Measurements from ENCODE around the gene NMNAT2. TPM values are rescaled to one million over a fixed set of nuclear protein-coding genes. Genes with fewer than 3 reads are reported as not detected.

The NMNAT2 gene
- total and polyA plus RNA-seq, 9 donors, result 0.24 to 2.5 (median 0.77) TPM; not detected in 1

DNA sequence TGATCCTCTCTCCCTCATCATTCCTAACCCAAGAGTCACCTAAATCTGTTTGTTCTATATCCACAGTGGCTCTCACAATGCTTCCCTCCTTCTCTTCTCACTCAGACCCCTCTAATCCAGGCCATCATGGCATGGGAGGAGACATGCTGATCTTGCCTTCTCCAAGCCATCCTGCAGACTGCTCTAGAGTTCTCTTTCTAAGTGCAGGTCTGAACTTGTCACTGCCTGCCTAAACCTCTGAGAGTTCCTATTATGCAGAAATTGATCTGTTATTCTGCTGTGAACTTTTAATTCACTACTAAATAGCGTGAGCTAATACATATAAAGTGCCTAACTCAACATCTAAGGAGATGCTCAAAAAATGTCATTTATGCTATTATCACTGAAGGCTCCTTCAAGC, 205.3 kb downstream of the NMNAT2 start:
- TF ChIP-seq EP300 (IDR thresholded peaks at IDR 0.05), result no peak
- no peak for TF ChIP-seq POLR2A (IDR thresholded peaks at IDR 0.05)
- TF ChIP-seq CTCF (IDR thresholded peaks at IDR 0.05), result no peak

GRCh38 chr1:183210681-183211080, 207.5 kb downstream of the NMNAT2 start:
- no peak overlapping the region for H3K4me3 ChIP-seq
- intact Hi-C loops (cut with DNase I), result no loop called here
- TF ChIP-seq EP300 (IDR thresholded peaks at IDR 0.05) (no peak), CTCF (IDR thresholded peaks at IDR 0.05) (no peak), POLR2A (IDR thresholded peaks at IDR 0.05) (no peak)

More for the DNA sequence above, 205.3 kb downstream of the NMNAT2 start:
- Histone ChIP-seq H3K9me3 (no peaks in the 10 kb centered on the region), H3K27me3 (no peaks in the 10 kb centered on the region), H3K36me3 (no peaks in the 10 kb centered on the region), H3K4me1 (ENCODE audit: insufficient read depth) (no peaks in the 10 kb centered on the region), H3K27ac (no peak overlapping the region), H3K4me3 (no peak overlapping the region)
- WGBS, 3 donors, result 92 to 98% (median 97%) methylated on average over 1 of the region's 1 CpG
- intact Hi-C loops (cut with DNase I), result no loop called here
- no peak for DNase-seq

DNA sequence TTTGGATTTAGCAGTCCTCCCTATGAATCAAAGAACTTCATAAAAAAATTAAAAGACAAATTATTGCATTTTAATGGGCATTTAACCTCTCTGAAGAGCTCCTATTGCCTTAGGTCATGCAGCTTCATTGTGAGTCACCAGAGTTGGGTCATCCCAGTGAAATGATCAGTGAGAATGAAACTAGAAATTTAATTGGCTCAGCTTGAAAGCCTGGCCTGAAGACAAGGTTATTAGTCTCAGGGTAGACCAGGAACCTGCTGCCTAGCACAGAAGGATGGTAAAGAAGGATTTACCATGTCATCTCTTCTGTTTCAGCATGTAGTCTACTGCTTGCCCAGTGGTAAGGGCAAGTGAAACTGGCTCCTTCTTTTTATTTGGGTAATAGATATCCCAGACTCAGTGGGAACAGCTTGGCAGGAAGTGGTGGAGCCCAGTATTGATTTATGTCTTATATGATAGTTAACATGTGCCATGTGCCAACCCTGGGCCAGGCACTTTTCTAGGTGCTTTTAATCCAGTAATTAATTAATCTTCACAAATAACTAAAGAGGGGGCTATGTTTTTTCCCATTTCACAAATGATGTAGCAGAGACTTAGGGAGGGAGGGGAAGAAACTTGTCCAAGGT, 208.5 kb downstream of the NMNAT2 start:
- Histone ChIP-seq H3K36me3 (no peaks in the 10 kb centered on the region), H3K27me3 (no peaks in the 10 kb centered on the region), H3K4me1 (ENCODE audit: insufficient read depth) (no peaks in the 10 kb centered on the region), H3K4me3 (no peak overlapping the region), H3K9me3 (no peaks in the 10 kb centered on the region), H3K27ac (no peak overlapping the region)
- intact Hi-C loops (cut with DNase I), result no loop called here
- TF ChIP-seq CTCF (IDR thresholded peaks at IDR 0.05) (no peak), POLR2A (IDR thresholded peaks at IDR 0.05) (no peak), EP300 (IDR thresholded peaks at IDR 0.05) (no peak)
- no peak for DNase-seq

More at GRCh38 chr1:183210681-183211080, 207.5 kb downstream of the NMNAT2 start:
- DNase-seq, result no peak
- no peaks in the 10 kb centered on the region for H3K4me1 ChIP-seq (ENCODE audit: insufficient read depth)
- H3K9me3 ChIP-seq, result no peaks in the 10 kb centered on the region
- H3K36me3 ChIP-seq, result no peaks in the 10 kb centered on the region
- H3K27me3 ChIP-seq, result no peaks in the 10 kb centered on the region
- H3K27ac ChIP-seq, result no peak overlapping the region

DNA sequence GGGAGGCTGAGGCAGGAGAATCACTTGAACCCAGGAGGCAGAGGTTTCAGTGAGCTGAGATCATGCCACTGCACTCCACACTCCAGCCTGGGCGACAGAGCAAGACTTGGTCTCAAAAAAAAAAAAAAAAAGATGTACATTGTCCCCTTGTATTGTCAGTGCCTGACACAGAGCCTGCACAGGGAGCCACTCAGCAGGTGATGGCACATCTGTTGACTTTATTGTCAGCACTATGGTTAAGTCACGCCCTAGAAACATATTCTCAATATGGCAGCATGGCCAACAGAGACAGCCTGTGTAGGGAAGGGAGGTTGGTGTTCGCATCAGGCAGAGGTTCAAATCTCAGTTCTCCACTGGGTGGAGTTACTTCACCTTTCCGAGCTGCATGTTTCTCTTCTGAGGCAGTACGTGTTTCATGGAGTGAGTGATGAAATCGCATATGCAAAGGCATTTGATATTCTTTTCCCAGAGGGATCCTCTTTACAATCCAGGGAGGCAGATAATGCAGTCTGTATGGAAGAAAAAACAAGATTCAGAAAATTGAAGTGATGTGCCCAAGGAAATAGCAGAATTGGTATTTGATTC, 211.6 kb downstream of the NMNAT2 start:
- H3K36me3 ChIP-seq, result no peaks in the 10 kb centered on the region
- H3K9me3 ChIP-seq, result no peaks in the 10 kb centered on the region
- H3K27ac ChIP-seq, result no peak overlapping the region
- no peaks in the 10 kb centered on the region for H3K4me1 ChIP-seq (ENCODE audit: insufficient read depth)
- WGBS, 3 donors, result 86 to 92% (median 92%) methylated on average over 6 of the region's 6 CpGs
- H3K27me3 ChIP-seq, result no peaks in the 10 kb centered on the region
- no peak overlapping the region for H3K4me3 ChIP-seq
- intact Hi-C loops (cut with DNase I), result no loop called here
- no peak for DNase-seq
- TF ChIP-seq CTCF (IDR thresholded peaks at IDR 0.05) (no peak), POLR2A (IDR thresholded peaks at IDR 0.05) (no peak), EP300 (IDR thresholded peaks at IDR 0.05) (no peak)

Measured in ovary (tissue), 9 donors.